Ishikawa (cell line): Measurements from ENCODE around the gene HMGCLL1.

ENCODE experiments used
- CEBPB ChIP-seq: IDR thresholded peaks from 2 replicates; pipeline ENCODE4 v1.6.1; 2012
- CREB1 ChIP-seq: IDR thresholded peaks from 2 replicates; pipeline ENCODE4 v1.6.1; 2012; ENCODE audit warnings: low read depth
- EGR1 ChIP-seq: IDR thresholded peaks from 2 replicates; pipeline ENCODE4 v1.6.1; 2012
- EP300 ChIP-seq: IDR thresholded peaks from 2 replicates; pipeline ENCODE4 v1.6.1; 2012; ENCODE audit warnings: borderline replicate concordance
- FOXM1 ChIP-seq: IDR thresholded peaks from 2 replicates; pipeline ENCODE4 v1.6.1; 2012; ENCODE audit warnings: low read depth, borderline replicate concordance
- MAX ChIP-seq: IDR thresholded peaks from 2 replicates; pipeline ENCODE4 v1.6.1; 2012
- NFIC ChIP-seq: IDR thresholded peaks from 2 replicates; pipeline ENCODE4 v1.6.1; 2012
- RAD21 ChIP-seq: IDR thresholded peaks from 2 replicates; pipeline ENCODE4 v1.6.1; 2012; ENCODE audit warnings: low read depth
- REST ChIP-seq: IDR thresholded peaks from 2 replicates; pipeline ENCODE4 v1.6.1; 2012; ENCODE audit warnings: low read depth, mild to moderate bottlenecking
- TAF1 ChIP-seq: IDR thresholded peaks from 2 replicates; pipeline ENCODE4 v1.6.1; 2012; ENCODE audit warnings: low read depth, mild to moderate bottlenecking
- TCF12 ChIP-seq: IDR thresholded peaks from 2 replicates; pipeline ENCODE4 v1.6.1; 2012; ENCODE audit warnings: low read depth
- TEAD4 ChIP-seq: IDR thresholded peaks from 2 replicates; pipeline ENCODE4 v1.6.1; 2012
- USF1 ChIP-seq: IDR thresholded peaks from 2 replicates; pipeline ENCODE4 v1.6.1; 2012
- ZBTB7A ChIP-seq: IDR thresholded peaks from 2 replicates; pipeline ENCODE4 v1.6.1; 2012; ENCODE audit warnings: low read depth

DNA sequence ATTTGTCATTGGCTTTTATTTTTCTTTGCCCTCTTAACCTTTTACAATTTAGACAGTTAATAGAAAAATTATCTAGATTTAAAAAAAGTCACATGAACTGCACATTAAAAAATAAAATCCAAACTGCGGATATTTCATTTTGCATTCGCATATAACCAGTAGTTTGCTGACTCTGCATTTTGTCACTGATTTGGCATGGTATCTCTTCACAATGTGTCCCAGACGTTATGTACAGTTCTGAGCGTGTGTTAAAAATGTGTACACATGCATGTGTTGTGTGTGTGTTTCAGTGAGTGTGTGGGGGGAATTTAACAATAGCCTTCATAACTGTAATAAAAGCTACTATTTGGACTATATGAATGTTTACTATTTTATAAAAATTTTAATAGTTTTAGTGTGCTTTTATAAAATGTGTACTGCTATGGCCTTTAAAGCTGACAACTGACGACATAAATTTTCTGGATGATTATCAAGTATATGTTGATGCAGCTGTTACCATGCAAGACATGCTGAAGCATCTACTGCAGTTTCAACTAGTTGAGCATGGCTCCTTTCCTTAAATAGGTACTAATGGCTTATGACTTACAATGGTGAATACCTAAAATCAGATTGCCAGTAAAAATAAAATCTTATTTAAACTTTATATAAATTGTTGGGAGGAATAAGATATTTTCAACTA is 67.7 kb downstream of the HMGCLL1 start:
- TF ChIP-seq MAX (no peak), ZBTB7A (no peak), CREB1 (no peak), TEAD4 (no peak), RAD21 (no peak), EP300 (no peak), FOXM1 (no peak), EGR1 (no peak), TAF1 (no peak), NFIC (no peak), USF1 (no peak), CEBPB (no peak), TCF12 (no peak), REST (no peak)
